Activated effector memory CD4-positive, alpha-beta T cell treated with Interleukin-2 at 50 U/mL for 16 hours (primary cell): ENCODE measurements around the gene C1orf105.
"Not testable (repeated sequence)": the region's sequence is repeated elsewhere in the genome, so short reads cannot be mapped to it uniquely, and the experiment has no call there.

Source experiments
- DNase-seq: peaks from one replicate; pipeline ENCODE4 v3.0.0-alpha.2; 2020

C1orf105 gene

GRCh38 chr1:172466795-172467407 is 46.4 kb downstream of the C1orf105 start:
- no peak for DNase-seq

- no peak for DNase-seq
These were observed 47.0 kb downstream of the C1orf105 start for GRCh38 chr1:172467446-172467845.

DNA sequence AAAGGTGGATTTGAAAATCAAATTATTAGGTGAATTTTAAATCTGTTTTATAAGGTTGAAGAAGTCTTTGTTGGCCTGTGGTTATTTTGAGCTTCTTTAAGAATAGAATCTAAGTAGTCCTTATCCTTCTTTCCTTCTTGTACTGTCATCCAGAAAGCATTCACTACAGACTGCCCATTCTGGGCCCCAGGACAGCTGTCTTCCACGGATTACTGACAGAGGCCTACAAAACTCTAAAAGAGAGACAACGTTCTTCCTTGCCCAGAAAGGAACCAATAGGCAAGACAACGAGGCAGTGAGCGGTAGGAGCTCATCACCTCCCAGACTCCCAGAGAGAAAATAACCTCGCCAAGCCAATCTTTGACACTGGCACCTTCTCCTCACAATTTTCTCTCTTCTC is 47.8 kb downstream of the C1orf105 start:
- DNase-seq: no peak

DNA sequence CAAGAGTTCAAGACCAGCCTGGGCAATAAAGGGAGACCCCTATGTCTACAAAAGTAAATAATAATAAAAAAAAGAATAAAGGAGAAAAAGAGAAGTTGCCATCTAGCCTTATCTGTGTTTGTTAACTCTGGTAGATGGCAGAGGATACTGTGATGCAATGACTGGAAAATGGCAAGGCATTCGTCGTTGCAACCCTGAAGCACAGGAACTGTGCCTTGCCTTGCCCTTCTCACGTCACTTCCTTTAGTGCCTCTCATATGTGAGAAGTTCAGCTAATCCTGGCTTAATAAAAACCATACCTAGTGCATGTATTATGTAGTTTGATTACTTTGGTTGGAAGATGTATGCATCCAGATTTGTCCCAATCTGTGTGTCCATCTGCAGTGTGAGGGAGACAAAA is 49.2 kb downstream of the C1orf105 start:
- no peak for DNase-seq

GRCh38 chr1:172470149-172470548 is 49.7 kb downstream of the C1orf105 start:
- no peak for DNase-seq

DNA sequence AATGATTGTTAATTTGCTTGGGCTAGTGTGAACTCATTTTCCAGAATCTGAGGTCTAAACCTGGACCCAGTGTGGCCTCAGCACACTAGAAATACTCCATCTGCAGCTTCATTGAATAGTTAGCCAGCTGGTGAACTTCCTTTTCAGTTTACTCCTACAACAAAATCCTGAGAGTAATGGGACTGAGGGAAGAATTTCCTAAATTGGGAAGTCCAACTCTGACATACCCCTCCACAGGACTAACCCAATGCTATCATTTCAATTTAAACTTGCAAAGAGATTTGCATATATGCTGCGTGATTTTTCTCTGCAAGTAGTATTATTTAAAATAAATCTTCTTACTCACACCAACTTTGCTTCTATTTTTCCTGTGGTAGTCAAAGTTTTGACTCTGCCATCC is 51.2 kb downstream of the C1orf105 start:
- DNase-seq: no peak

GRCh38 chr1:172472495-172472894 is 52.0 kb downstream of the C1orf105 start:
- DNase-seq: no peak

DNA sequence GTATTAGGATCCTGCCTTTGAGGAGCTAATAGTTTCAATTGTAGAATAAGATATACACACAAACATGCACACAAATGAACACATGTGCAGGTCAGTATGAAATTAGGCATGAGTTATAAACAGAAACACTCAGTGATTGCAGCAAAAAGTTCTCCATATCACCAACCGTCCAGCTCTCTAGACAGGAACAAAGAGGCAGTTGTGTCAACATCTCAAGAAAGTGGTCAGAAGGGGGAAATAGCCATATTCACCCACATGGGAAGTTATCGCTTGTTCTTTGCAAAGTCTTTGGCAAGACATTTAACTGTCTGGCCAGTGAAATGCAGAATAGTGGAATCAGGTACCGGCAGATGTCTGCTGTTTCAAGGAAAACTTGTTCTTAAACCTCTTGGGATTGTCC is 52.8 kb downstream of the C1orf105 start:
- DNase-seq: no peak

DNA sequence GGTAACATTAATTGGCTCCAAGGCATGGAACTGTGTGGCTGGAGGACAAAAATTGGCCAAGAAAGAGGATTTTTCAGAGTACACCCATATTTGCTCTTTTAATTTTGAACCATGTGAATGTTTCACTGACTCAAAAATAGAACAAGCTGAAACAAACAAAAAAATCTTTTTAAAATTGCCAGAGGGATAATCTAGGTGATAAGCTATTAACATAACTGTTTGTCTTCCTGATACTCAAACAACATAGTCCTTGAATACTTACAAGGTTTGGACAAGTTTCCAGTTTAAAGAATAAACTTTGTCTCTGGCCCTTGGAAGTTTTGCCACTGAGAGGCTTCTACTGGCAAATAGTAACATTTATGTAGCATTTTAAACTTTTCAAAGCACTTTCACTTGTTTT is 53.4 kb downstream of the C1orf105 start:
- no peak for DNase-seq

- no peak for DNase-seq
These were observed 55.8 kb downstream of the C1orf105 start for GRCh38 chr1:172476218-172476811.

DNA sequence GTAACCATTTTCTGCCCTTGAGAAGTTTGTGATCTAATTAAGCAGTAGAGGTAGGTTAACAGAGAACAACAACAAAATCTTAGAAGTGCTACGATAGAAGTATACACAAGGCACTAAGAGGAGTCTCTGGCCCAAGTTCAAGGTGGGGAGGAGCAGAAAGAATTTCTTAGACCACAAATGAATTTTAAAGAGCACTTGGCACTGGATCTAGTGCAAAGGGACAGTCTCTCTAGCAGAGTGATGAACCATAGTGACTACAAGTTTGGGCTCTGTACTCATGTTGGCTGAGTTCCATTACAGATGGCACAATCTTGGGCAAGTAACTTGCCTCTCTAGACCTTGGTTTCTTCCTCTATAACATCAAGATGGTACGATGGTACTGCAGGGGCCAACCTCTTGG is 56.7 kb downstream of the C1orf105 start:
- no peak for DNase-seq

GRCh38 chr1:172477741-172478140 is 57.3 kb downstream of the C1orf105 start:
- DNase-seq: no peak

DNA sequence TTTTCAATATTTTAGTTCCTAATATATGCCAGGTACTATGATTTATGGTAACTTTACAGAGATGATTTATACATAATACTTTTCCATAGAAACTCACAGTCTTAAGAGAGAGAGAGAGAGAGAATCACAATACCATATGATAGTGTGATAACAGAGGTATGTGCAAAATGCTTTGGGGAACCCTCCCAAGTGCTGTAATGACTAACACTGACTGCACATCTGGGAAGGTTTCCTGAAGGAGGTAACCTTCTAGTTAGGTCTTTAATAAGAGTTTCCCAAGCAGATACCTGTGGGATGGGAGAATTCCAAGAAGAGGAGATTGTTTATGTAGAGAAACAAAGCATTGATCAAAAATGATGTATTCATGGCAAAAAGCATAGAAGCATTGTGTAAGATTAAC is 58.0 kb downstream of the C1orf105 start:
- no peak for DNase-seq

DNA sequence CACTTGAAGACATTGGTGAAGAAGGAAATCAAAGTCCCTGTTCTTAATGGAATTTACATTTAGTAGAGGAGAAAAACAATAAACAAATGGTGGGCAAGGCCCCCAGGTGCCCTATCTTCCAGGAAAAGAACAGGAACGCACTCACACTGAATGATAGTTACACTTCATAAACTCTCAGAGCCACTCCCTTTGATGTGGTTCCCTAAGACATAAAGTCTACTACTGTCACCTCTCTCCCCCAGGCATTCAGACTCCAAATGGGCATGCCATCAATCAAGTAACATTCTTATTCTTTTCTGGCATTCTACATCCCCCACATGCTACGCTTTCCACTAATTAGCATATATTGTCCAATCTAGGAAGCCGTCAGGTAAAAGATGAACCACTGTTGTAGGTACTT is 59.9 kb downstream of the C1orf105 start:
- DNase-seq: no peak

DNA sequence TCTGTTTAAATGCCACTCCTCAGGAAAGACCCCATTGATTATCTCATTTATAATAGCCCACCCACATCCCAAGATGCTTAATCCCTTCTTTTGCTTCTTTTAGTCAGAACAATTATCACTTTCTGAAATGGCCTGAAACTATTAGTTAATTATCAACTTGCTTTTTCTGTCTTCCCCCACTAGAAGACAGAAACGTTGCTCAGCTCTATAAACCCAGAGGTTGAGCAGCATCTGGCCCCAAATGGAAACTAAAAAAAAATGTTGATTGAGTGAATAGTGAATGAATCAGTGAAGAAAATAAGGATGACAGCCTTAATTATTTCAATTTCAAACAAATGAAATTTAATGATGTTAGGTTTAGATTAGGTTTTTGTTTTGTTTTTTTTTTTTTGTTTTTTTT is 61.6 kb downstream of the C1orf105 start:
- no peak for DNase-seq

DNA sequence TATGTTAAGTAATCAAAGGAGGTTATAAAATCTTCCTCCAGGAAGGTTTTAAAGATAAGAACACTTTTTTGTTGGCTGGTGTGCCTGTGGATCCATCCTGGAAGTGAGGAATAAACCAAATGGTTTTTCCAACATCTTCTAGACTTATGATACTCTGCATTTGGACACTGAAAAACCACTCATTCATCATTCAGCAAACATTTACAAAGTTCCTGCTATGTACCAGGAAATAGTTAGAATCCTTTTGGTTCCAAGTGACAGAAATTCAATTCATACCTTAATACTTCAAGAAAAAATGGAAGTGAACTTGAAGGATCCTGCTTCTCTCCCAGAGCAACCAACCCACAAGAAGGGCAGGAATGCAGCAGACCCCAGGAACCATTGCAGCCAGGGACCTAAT is 63.0 kb downstream of the C1orf105 start:
- DNase-seq: no peak

DNA sequence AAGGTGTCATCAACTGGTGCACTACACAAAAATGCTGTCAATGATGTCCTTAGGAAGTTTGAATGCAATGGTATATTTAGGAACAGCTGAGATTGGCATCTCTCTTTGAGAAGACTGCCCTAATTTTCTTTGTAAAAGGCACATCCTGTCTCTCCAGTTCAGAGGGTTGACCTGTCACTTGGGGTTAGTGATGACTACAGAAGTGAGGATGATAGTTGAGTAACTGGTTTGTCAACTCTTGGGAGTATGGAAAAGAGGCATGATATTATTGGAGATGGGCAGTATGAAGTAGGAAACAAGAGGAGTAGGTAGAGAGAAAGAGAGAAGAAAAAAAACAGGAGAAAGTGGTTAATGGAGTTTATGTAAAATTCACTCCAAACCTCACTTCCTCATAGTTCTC is 63.8 kb downstream of the C1orf105 start:
- no peak for DNase-seq

DNA sequence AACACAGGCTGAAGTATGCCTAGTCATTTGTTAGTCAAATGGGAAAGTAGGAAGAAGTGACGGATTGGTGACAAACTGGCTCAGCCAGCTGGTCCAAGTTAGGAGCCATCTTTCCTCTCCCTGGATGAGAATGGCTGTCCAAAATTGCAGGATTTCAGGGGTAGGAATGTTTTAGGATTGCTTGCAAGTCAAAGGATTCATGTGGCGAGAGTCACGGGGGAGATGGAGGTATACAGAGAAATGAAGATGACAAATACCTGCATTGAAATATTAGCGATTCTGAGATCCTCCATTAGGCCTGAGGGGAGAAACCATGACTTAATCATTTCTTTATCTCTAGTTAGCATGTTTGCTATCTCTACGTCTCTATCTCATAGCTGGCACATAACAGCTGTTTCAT is 65.1 kb downstream of the C1orf105 start:
- no peak for DNase-seq

DNA sequence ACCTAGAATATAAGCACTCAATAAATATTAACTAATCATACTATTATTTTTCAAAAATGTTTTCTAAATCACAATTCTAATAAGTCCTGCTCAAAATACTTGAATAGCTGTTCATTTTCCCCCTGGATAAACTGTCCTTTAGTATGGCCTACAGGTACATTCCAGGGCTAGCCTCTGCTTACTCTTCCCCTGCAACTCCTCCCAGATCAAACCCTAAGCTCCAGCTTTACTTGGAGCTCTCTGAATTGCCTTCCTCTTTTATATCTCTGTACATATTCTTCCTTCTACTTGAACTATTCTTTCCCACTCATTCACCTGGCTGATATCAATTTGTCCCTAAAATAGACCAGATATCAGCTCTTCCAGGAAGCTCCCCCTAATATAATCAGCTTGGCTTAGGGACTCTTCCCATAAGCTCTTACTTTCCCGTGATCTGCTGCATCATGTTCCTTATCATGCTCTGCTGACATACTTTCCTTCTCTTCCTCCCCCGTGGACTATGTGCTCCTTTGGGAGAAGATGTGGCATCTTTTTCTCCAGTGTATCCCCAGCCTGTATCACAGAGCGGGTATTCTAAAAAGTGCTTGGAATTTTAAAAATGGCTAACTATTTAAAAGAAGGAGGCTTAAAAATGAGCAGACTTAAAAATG is 66.4 kb downstream of the C1orf105 start:
- no peak for DNase-seq

GRCh38 chr1:172487550-172487949 is 67.1 kb downstream of the C1orf105 start:
- no peak for DNase-seq

DNA sequence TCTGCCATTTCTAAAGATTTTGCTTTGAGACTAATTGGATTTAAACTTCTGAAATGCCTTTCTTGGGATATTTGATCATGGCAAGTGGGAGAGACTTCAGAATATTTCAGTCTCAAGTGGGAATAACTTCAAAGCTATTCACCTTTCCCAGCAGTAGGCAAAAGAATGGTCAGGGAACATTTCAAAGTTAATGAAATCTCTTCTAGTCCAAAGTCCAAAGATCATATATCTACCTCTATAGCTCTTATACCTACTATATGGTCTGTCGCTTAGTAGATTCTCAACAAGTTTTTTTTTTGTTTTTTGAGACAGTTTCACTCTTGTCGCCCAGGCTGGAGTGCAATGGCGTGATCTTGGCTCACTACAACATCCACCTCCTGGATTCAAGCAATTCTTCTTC is 67.9 kb downstream of the C1orf105 start:
- DNase-seq: no peak

- DNase-seq: no peak
These were observed 69.4 kb downstream of the C1orf105 start for GRCh38 chr1:172489847-172490246.

- no peak for DNase-seq
These were observed 71.9 kb downstream of the C1orf105 start for GRCh38 chr1:172492421-172492820.

GRCh38 chr1:172494166-172494565 is 73.7 kb downstream of the C1orf105 start:
- DNase-seq: no peak

DNA sequence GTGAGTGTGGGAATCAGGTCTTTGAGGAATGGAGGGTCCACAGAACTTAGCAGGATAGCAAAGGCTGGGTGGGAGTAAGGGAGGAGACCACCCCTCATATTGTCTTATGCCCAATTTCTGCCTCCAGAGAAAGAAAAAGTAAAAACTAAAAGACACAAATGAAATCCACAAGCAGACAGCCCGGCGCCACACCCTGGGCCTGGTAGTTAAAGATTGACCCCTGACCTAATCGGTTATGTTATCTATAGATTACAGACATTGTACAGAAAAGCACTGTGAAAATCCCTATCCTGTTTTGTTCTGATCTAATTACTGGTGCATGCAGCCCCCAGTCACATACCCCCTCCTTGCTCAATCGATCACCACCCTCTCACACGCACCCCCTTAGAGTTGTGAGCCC is 75.6 kb downstream of the C1orf105 start:
- DNase-seq: not testable (repeated sequence)
